GM19455 (cell line): ENCODE measurements around the gene RNF111.
A peak's percentile ranks its signal among the peaks of the same experiment; 100 is the strongest.

Experiments
- ATAC-seq: cut with Tn5 transposase; IDR thresholded peaks from one replicate; pipeline ENCODE4 v1.9.1; 2021; ENCODE audit not compliant: unreplicated experiment

RNF111 gene

GRCh38 chr15:58987491-58988005 lies at the start of gene RNF111:
RNF111 (plus strand) TSS chr15:58987663; CDS start chr15:59030823, 43,160 bp downstream.
- ATAC-seq, result peak; percentile 77

GRCh38 chr15:58947179-58947578 lies 40.3 kb upstream of the RNF111 start:
- no peak for ATAC-seq

- ATAC-seq, result no peak
Observed at GRCh38 chr15:58951388-58952007, 36.0 kb upstream of the RNF111 start.

- ATAC-seq, result no peak
Observed at GRCh38 chr15:58952751-58953150, 34.7 kb upstream of the RNF111 start.

- ATAC-seq, result peak; percentile 59
Observed at GRCh38 chr15:58957101-58957973, 30.1 kb upstream of the RNF111 start.

- ATAC-seq, result no peak
Observed at GRCh38 chr15:58958811-58959210, 28.7 kb upstream of the RNF111 start.

GRCh38 chr15:58962136-58962535 lies 25.3 kb upstream of the RNF111 start:
- no peak for ATAC-seq

- no peak for ATAC-seq
Observed at GRCh38 chr15:58962662-58963565, 24.5 kb upstream of the RNF111 start.

GRCh38 chr15:58966698-58967097 lies 20.8 kb upstream of the RNF111 start:
- no peak for ATAC-seq

GRCh38 chr15:58967479-58967878 lies 20.0 kb upstream of the RNF111 start:
- no peak for ATAC-seq

GRCh38 chr15:58977887-58978286 lies 9.6 kb upstream of the RNF111 start:
- no peak for ATAC-seq

GRCh38 chr15:58980351-58980939 lies 7.0 kb upstream of the RNF111 start:
- ATAC-seq, result no peak

- no peak for ATAC-seq
Observed at GRCh38 chr15:58981808-58982475, 5.5 kb upstream of the RNF111 start.

GRCh38 chr15:58983261-58983660 lies 4.2 kb upstream of the RNF111 start:
- ATAC-seq, result no peak

- no peak for ATAC-seq
Observed at GRCh38 chr15:58985443-58985842, 2.0 kb upstream of the RNF111 start.

- ATAC-seq, result no peak
Observed at GRCh38 chr15:58987036-58987435, 427 bp upstream of the RNF111 start.

- ATAC-seq, result peak; percentile 49
Observed at GRCh38 chr15:58988006-58988785, 733 bp downstream of the RNF111 start.

- ATAC-seq, result no peak
Observed at GRCh38 chr15:58992181-58992580, 4.7 kb downstream of the RNF111 start.

- no peak for ATAC-seq
Observed at GRCh38 chr15:58994906-58995453, 7.5 kb downstream of the RNF111 start.
